Measurements from ENCODE around the gene FBXL15. TPM values are rescaled to one million over a fixed set of nuclear protein-coding genes. Genes with fewer than 3 reads are reported as not detected.

Gene FBXL15
- total and polyA plus RNA-seq, 2 of the 13 experiments (the other 11 are each of a cell fraction or from before 2014, with no cell fraction given), result 4.3 to 8.3 TPM

GRCh38 chr10:102422545-102423129 lies 2.0 kb downstream of the FBXL15 start (continued):
- TF ChIP-seq ZNF772 (CRISPR knock-in tag; IDR thresholded peaks at IDR 0.05) (no peak; the same call in 1 of the 2 replicates), ZFX (CRISPR knock-in tag; IDR thresholded peaks at IDR 0.05; ENCODE audit: low read depth) (peak; percentile 92), SP5 (CRISPR knock-in tag; IDR thresholded peaks at IDR 0.05; ENCODE audit: borderline replicate concordance, low read depth) (peak; percentile 67; the same call in 1 of the 2 replicates), ETV6 (CRISPR knock-in tag; conservative IDR thresholded peaks at IDR 0.05) (peak; percentile 83), MTF1 (CRISPR knock-in tag; IDR thresholded peaks at IDR 0.05) (peak; percentile 34; the same call in 1 of the 2 replicates), KDM4B (CRISPR knock-in tag; IDR thresholded peaks at IDR 0.05) (peak; percentile 87; the same call in 1 of the 2 replicates), ZNF34 (CRISPR knock-in tag; IDR thresholded peaks at IDR 0.05; ENCODE audit: borderline replicate concordance) (peak; percentile 90), MNT (IDR thresholded peaks at IDR 0.05) (peak; percentile 28; the same call in 1 of the 2 replicates), HOXA5 (CRISPR knock-in tag; IDR thresholded peaks at IDR 0.05) (no peak; the same call in 1 of the 2 replicates), ZNF672 (CRISPR knock-in tag; IDR thresholded peaks at IDR 0.05) (no peak), TFDP2 (CRISPR knock-in tag; IDR thresholded peaks at IDR 0.05) (peak; percentile 90), ZNF264 (CRISPR knock-in tag; IDR thresholded peaks at IDR 0.05) (0 out of 2 replicates have a peak, but pooled peaks have one; percentile 60), PAWR (CRISPR knock-in tag; IDR thresholded peaks at IDR 0.05; ENCODE audit: borderline replicate concordance) (peak; percentile 76; the same call in 1 of the 2 replicates), ARNTL (CRISPR knock-in tag; IDR thresholded peaks at IDR 0.05) (peak; percentile 79), SAP130 (CRISPR knock-in tag; IDR thresholded peaks at IDR 0.05; ENCODE audit: low read depth) (peak; percentile 93), ZNF678 (CRISPR knock-in tag; IDR thresholded peaks at IDR 0.05) (peak; percentile 72; the same call in 1 of the 2 replicates), ZNF747 (CRISPR knock-in tag; IDR thresholded peaks at IDR 0.05; ENCODE audit: borderline replicate concordance) (peak; percentile 57; the same call in 1 of the 2 replicates), RXRA (CRISPR knock-in tag; IDR thresholded peaks at IDR 0.05) (peak; percentile 90), ELF1 (CRISPR knock-in tag; IDR thresholded peaks at IDR 0.05) (peak; percentile 92), HMG20B (CRISPR knock-in tag; conservative IDR thresholded peaks at IDR 0.05) (no peak), ZNF276 (CRISPR knock-in tag; IDR thresholded peaks at IDR 0.05; ENCODE audit: low read depth) (0 out of 2 replicates have a peak, but pooled peaks have one; percentile 75), ZNF615 (CRISPR knock-in tag; IDR thresholded peaks at IDR 0.05; ENCODE audit: borderline replicate concordance) (no peak), E2F2 (CRISPR knock-in tag; IDR thresholded peaks at IDR 0.05; ENCODE audit: borderline replicate concordance) (peak; percentile 64; the same call in 1 of the 2 replicates), ZNF136 (CRISPR knock-in tag; IDR thresholded peaks at IDR 0.05; ENCODE audit: low read depth) (no peak)

Measured in HepG2 (cell line).